ENCODE data around the gene ADCY4. TPM values are rescaled to one million over a fixed set of nuclear protein-coding genes. Genes with fewer than 3 reads are reported as not detected.

Gene ADCY4
- total RNA-seq, 1 donor from 2014 or later, result 2.3 TPM

GRCh38 chr14:24325963-24326362, 8.9 kb downstream of the ADCY4 start:
- no peak for DNase-seq
- H3K27ac Mint-ChIP-seq, result no peak overlapping the region

GRCh38 chr14:24325041-24325530, 9.8 kb downstream of the ADCY4 start:
- Mint-ChIP-seq H3K27me3 (no peaks in the 10 kb centered on the region), H3K4me1 (peaks cover 11% of the 10 kb centered on the region), H3K4me3 (no peak overlapping the region), H3K9me3 (no peaks in the 10 kb centered on the region), H3K27ac (no peak overlapping the region), H3K36me3 (ENCODE audit: low read depth) (no peaks in the 10 kb centered on the region)
- TF ChIP-seq CTCF (IDR thresholded peaks at IDR 0.05), result no peak
- ChIA-PET CTCF (interaction anchor here (4.2 to 13.6 kb wide), 2 partner anchors 17 to 109 kb away, joined by 19 to 353 read pairs; partner anchors contain the start of genes CBLN3, CIDEB and KHNYN), POLR2A (no interaction called here)
- ATAC-seq (ENCODE audit: low read depth) (no peak), DNase-seq (no peak)
- intact Hi-C loops (cut with micrococcal nuclease), result no loop called here

More at GRCh38 chr14:24325963-24326362, 8.9 kb downstream of the ADCY4 start:
- ChIA-PET CTCF (interaction anchor here (13.6 kb wide), 1 partner anchor 108 kb away, joined by 353 read pairs; the partner anchor contains the start of genes CBLN3 and KHNYN), POLR2A (no interaction called here)
- Mint-ChIP-seq H3K27me3 (no peaks in the 10 kb centered on the region), H3K4me1 (peaks cover 11% of the 10 kb centered on the region), H3K4me3 (no peak overlapping the region), H3K36me3 (ENCODE audit: low read depth) (no peaks in the 10 kb centered on the region), H3K9me3 (no peaks in the 10 kb centered on the region)
- intact Hi-C loops (cut with micrococcal nuclease), result no loop called here
- TF ChIP-seq CTCF (IDR thresholded peaks at IDR 0.05), result no peak
- no peak for ATAC-seq (ENCODE audit: low read depth)

GRCh38 chr14:24324024-24324423, 10.8 kb downstream of the ADCY4 start:
- intact Hi-C loops (cut with micrococcal nuclease), result no loop called here
- Mint-ChIP-seq H3K9me3 (no peaks in the 10 kb centered on the region), H3K4me3 (no peak overlapping the region), H3K27me3 (peaks cover 6% of the 10 kb centered on the region), H3K27ac (no peak overlapping the region), H3K4me1 (peaks cover 11% of the 10 kb centered on the region), H3K36me3 (ENCODE audit: low read depth) (no peaks in the 10 kb centered on the region)
- POLR2A ChIA-PET, result interaction anchor here (0.8 kb wide), 1 partner anchor 9 kb away, joined by 3 read pairs; no protein-coding TSS in a partner anchor
- CTCF ChIA-PET, result interaction anchor here (4.2 kb wide), 1 partner anchor 16 kb away, joined by 19 read pairs; the partner anchor contains the start of gene CIDEB
- DNase-seq (no peak), ATAC-seq (ENCODE audit: low read depth) (no peak)
- TF ChIP-seq CTCF (IDR thresholded peaks at IDR 0.05), result no peak

- ChIA-PET CTCF (interaction anchor here (1.5 to 4.2 kb wide), 2 partner anchors 15 to 27 kb away, joined by 3 to 19 read pairs; partner anchors contain the start of gene CIDEB), POLR2A (interaction anchor here (0.6 kb wide), 1 partner anchor 119 kb away, joined by 5 read pairs; no protein-coding TSS in a partner anchor)
- H3K4me3 Mint-ChIP-seq, result no peak overlapping the region
- TF ChIP-seq CTCF (IDR thresholded peaks at IDR 0.05), result no peak
- no peaks in the 10 kb centered on the region for H3K36me3 Mint-ChIP-seq (ENCODE audit: low read depth)
- DNase-seq (no peak), ATAC-seq (ENCODE audit: low read depth) (no peak)
- peaks cover 6% of the 10 kb centered on the region for H3K27me3 Mint-ChIP-seq
- H3K4me1 Mint-ChIP-seq, result peaks cover 11% of the 10 kb centered on the region
- no peak overlapping the region for H3K27ac Mint-ChIP-seq
- intact Hi-C loops (cut with micrococcal nuclease), result no loop called here
- H3K9me3 Mint-ChIP-seq, result no peaks in the 10 kb centered on the region
These were observed 11.5 kb downstream of the ADCY4 start for GRCh38 chr14:24323341-24323740.

GRCh38 chr14:24322672-24323071, 12.2 kb downstream of the ADCY4 start:
- H3K4me1 Mint-ChIP-seq, result peaks cover 9% of the 10 kb centered on the region
- H3K27me3 Mint-ChIP-seq, result peaks cover 6% of the 10 kb centered on the region
- TF ChIP-seq CTCF (IDR thresholded peaks at IDR 0.05), result no peak
- H3K4me3 Mint-ChIP-seq, result no peak overlapping the region
- intact Hi-C loops (cut with micrococcal nuclease), result no loop called here
- ChIA-PET CTCF (interaction anchor here (1.5 to 4.2 kb wide), 2 partner anchors 15 to 26 kb away, joined by 3 to 19 read pairs; partner anchors contain the start of gene CIDEB), POLR2A (no interaction called here)
- DNase-seq (no peak), ATAC-seq (ENCODE audit: low read depth) (no peak)
- no peaks in the 10 kb centered on the region for H3K9me3 Mint-ChIP-seq
- no peak overlapping the region for H3K27ac Mint-ChIP-seq
- no peaks in the 10 kb centered on the region for H3K36me3 Mint-ChIP-seq (ENCODE audit: low read depth)
